ENCODE data around the gene FBXW9. TPM values are rescaled to one million over a fixed set of nuclear protein-coding genes. Genes with fewer than 3 reads are reported as not detected.

FBXW9 gene
- total RNA-seq, 1 experiment from 2014 or later = 14.0 TPM

DNA sequence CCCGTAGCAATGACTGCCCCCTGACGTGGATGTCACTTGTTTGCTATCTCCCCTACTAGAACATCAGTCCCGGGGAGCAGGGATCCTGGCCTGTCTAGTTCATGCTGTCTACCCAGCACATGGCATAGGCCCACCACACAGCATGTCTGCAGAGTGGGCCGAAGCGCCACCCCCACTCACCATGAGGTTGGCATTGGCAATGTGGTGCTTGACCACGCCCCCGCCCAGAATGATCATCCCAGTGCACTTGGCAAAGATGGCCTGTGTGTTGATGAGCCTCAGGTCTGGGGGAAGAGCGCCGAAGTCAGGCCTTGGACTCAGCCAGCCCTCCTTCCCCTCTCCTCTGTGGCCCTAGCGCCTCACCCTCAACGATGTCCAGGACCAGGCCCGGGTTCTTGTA lies 19.5 kb downstream of the FBXW9 start:
- Histone ChIP-seq H3K36me3 (ENCODE audit: control insufficient read depth in 1 of 2, insufficient read depth in 2 of 2, low read length in 2 of 2) (peaks cover 25 to 55% of the 10 kb centered on the region in 2 experiments; a peak in 3 of 4 replicates), H3K9me3 (ENCODE audit: control insufficient read depth in 1 of 2, insufficient read depth in 1 of 2, low read depth in 1 of 2, low read length in 2 of 2) (no peaks in the 10 kb centered on the region), H2AFZ (ENCODE audit: low read depth, low read length, poor library complexity, severe bottlenecking) (no peak overlapping the region), H3K4me3 (replicated peaks in 1 of 2; ENCODE audit: low read depth in 1 of 2, low read length in 2 of 2) (no peak overlapping the region), H3K4me1 (ENCODE audit: control insufficient read depth in 1 of 2, insufficient read depth in 2 of 2, low read length in 2 of 2) (peaks cover 5 to 13% of the 10 kb centered on the region in 2 experiments; a peak in 3 of 4 replicates), H3K27me3 (ENCODE audit: insufficient read depth, low read length) (no peaks in the 10 kb centered on the region), H3K27ac (ENCODE audit: low read depth, low read length) (no peak overlapping the region), H3K79me2 (ENCODE audit: insufficient read depth, low read length) (peaks cover 30% of the 10 kb centered on the region), H3K4me2 (ENCODE audit: low read length) (no peak overlapping the region), H4K20me1 (ENCODE audit: insufficient read depth) (no peaks in the 10 kb centered on the region), H3K9me2 (ENCODE audit: insufficient read depth) (no peaks in the 10 kb centered on the region), H3K9ac (ENCODE audit: low read length) (no peak overlapping the region)
- intact Hi-C loops (cut with micrococcal nuclease) = loop anchor here (2.0 kb wide), 1 partner anchor 120 kb away; no protein-coding TSS in a partner anchor
- no peak for ATAC-seq
- TF ChIP-seq POLR2AphosphoS5 (IDR thresholded peaks at IDR 0.05; ENCODE audit: low read depth, low read length) (no peak), EZH2 (IDR thresholded peaks at IDR 0.05) (no peak), RAD21 (IDR thresholded peaks at IDR 0.05; ENCODE audit: low read depth) (no peak), EGR1 (IDR thresholded peaks at IDR 0.05; ENCODE audit: low read depth) (no peak), SP1 (IDR thresholded peaks at IDR 0.05; ENCODE audit: low read depth) (no peak), CEBPB (IDR thresholded peaks at IDR 0.05; ENCODE audit: low read depth) (no peak), JUND (IDR thresholded peaks at IDR 0.05) (no peak), ZFX (IDR thresholded peaks at IDR 0.05) (no peak), POLR2A (IDR thresholded peaks at IDR 0.05; ENCODE audit: borderline replicate concordance, extremely low read depth, insufficient read depth, insufficient read length) (no peak), ELF1 (IDR thresholded peaks at IDR 0.05; ENCODE audit: borderline replicate concordance, low read depth) (no peak)
- TF ChIP-seq, protein P1, sequence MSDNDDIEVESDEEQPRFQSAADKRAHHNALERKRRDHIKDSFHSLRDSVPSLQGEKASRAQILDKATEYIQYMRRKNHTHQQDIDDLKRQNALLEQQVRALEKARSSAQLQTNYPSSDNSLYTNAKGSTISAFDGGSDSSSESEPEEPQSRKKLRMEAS (IDR thresholded peaks at IDR 0.05) = no peak
- TF ChIP-seq, protein P2, sequence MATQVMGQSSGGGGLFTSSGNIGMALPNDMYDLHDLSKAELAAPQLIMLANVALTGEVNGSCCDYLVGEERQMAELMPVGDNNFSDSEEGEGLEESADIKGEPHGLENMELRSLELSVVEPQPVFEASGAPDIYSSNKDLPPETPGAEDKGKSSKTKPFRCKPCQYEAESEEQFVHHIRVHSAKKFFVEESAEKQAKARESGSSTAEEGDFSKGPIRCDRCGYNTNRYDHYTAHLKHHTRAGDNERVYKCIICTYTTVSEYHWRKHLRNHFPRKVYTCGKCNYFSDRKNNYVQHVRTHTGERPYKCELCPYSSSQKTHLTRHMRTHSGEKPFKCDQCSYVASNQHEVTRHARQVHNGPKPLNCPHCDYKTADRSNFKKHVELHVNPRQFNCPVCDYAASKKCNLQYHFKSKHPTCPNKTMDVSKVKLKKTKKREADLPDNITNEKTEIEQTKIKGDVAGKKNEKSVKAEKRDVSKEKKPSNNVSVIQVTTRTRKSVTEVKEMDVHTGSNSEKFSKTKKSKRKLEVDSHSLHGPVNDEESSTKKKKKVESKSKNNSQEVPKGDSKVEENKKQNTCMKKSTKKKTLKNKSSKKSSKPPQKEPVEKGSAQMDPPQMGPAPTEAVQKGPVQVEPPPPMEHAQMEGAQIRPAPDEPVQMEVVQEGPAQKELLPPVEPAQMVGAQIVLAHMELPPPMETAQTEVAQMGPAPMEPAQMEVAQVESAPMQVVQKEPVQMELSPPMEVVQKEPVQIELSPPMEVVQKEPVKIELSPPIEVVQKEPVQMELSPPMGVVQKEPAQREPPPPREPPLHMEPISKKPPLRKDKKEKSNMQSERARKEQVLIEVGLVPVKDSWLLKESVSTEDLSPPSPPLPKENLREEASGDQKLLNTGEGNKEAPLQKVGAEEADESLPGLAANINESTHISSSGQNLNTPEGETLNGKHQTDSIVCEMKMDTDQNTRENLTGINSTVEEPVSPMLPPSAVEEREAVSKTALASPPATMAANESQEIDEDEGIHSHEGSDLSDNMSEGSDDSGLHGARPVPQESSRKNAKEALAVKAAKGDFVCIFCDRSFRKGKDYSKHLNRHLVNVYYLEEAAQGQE (IDR thresholded peaks at IDR 0.05; ENCODE audit: low read depth) = no peak
- TF ChIP-seq, protein P3, sequence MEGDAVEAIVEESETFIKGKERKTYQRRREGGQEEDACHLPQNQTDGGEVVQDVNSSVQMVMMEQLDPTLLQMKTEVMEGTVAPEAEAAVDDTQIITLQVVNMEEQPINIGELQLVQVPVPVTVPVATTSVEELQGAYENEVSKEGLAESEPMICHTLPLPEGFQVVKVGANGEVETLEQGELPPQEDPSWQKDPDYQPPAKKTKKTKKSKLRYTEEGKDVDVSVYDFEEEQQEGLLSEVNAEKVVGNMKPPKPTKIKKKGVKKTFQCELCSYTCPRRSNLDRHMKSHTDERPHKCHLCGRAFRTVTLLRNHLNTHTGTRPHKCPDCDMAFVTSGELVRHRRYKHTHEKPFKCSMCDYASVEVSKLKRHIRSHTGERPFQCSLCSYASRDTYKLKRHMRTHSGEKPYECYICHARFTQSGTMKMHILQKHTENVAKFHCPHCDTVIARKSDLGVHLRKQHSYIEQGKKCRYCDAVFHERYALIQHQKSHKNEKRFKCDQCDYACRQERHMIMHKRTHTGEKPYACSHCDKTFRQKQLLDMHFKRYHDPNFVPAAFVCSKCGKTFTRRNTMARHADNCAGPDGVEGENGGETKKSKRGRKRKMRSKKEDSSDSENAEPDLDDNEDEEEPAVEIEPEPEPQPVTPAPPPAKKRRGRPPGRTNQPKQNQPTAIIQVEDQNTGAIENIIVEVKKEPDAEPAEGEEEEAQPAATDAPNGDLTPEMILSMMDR (IDR thresholded peaks at IDR 0.05 in 2 of 3, conservative IDR thresholded peaks at IDR 0.05 in 1 of 3; ENCODE audit: borderline replicate concordance in 1 of 3, insufficient read depth in 1 of 3, low read depth in 2 of 3, low read length in 2 of 3) = no peak
- ChIA-PET CTCF (interaction anchor here (1.0 to 1.7 kb wide), 3 partner anchors 13 to 119 kb away, joined by 4 to 7 read pairs (median 4); no protein-coding TSS in a partner anchor), POLR2A (no interaction called here), RAD21 (ENCODE audit: low non-redundant PET in 1 of 2, low total read pairs in 2 of 2, uncharacterized antibody in 2 of 2, unreplicated experiment in 2 of 2) (no interaction called here)
- BruUV-seq (replicated peaks) = no TSS peak
- DNase-seq (ENCODE audit: low read depth, low spot score) = no peak
